HG02884 (cell line): ENCODE results near the gene VGF.
A peak's percentile ranks its signal among the peaks of the same experiment; 100 is the strongest.

Experiments
- ATAC-seq: cut with Tn5 transposase; IDR thresholded peaks from one replicate; pipeline ENCODE4 v1.9.1; 2021; ENCODE audit warnings: mild to moderate bottlenecking, moderate library complexity; ENCODE audit not compliant: unreplicated experiment

The VGF gene

GRCh38 chr7:101166909-101167644, 1.7 kb upstream of the VGF start:
- ATAC-seq = no peak

GRCh38 chr7:101166648-101166908, 1.2 kb upstream of the VGF start:
- ATAC-seq = no peak

DNA sequence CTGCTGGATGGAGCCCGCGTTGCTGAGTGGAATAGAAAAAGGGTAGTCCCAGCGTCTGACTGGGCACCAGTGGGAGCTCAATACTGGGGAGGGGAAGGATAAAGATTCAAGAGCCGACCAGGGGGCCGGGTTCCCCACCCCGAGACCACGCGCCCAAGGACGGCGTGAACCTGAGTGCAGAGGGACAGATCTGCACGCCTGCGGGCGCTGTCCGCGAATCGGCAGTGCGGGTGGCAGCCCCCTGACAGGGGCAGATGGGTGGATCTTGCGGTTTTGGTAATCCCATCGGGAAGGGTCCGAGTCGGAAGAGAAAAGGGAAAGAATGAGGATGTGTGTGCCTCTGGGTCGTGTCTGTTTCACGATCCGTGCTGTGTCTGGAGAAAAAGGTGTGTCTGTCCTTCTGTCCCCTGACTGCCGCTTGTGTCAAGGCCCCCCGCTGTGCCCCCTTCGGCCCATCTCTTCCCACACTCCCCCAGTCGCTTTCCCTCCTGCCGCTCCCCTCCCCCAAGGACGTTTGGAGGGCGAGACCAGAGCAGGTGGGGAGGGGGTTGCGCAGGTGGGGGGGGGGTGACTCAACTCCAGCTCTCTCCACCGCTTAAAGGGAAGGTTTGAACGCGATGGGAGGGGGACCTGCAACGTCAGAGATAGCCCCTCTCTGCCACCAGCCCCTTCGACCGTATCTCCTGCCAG, 734 bp upstream of the VGF start:
- no peak for ATAC-seq

DNA sequence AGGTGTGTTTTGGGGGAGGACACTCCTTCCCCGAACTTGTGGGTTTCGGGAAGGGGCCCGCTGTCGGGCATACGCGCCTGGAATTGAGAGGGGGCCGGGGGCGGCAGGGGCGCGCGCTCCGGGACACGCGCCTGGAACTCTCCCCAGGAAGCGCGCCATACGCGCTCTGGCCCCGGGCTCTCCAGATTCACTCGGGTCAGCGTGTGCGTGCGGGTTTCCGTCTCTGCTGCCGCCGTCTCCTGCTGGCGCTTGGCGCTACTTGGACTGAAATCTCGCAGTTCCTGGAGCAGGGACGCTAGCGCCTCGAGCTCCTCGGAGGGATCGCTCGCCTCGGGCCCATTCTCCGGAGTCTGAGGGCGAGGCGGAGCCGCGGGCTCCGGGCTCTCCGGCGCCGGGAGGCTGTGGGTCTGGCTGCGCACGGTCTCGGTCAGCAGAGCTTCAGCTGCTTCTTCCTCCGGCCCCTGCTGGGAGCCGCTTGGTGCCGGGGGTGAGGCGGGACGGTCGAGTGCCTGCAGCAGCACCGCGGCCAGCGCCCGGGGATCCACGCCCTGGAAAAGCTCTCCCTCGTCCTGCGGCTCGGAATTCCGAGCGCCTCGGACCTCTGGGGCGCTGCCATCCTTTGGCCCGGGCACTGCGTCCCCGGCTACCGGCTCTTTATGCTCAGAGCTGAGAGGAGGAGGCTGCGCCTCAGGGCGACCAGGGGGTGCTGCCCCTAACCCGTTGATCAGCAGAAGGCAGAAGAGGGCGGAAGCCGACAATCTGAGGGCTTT, 1.1 kb downstream of the VGF start:
- ATAC-seq = no peak

GRCh38 chr7:101163279-101164070, 1.9 kb downstream of the VGF start:
- ATAC-seq = no peak

- no peak for ATAC-seq
Measured at GRCh38 chr7:101162551-101163278, 2.7 kb downstream of the VGF start.

GRCh38 chr7:101161692-101162471, 3.5 kb downstream of the VGF start:
- ATAC-seq = no peak

GRCh38 chr7:101160910-101161309, 4.5 kb downstream of the VGF start:
- ATAC-seq = no peak

GRCh38 chr7:101159696-101160674, 5.4 kb downstream of the VGF start:
- ATAC-seq = no peak

DNA sequence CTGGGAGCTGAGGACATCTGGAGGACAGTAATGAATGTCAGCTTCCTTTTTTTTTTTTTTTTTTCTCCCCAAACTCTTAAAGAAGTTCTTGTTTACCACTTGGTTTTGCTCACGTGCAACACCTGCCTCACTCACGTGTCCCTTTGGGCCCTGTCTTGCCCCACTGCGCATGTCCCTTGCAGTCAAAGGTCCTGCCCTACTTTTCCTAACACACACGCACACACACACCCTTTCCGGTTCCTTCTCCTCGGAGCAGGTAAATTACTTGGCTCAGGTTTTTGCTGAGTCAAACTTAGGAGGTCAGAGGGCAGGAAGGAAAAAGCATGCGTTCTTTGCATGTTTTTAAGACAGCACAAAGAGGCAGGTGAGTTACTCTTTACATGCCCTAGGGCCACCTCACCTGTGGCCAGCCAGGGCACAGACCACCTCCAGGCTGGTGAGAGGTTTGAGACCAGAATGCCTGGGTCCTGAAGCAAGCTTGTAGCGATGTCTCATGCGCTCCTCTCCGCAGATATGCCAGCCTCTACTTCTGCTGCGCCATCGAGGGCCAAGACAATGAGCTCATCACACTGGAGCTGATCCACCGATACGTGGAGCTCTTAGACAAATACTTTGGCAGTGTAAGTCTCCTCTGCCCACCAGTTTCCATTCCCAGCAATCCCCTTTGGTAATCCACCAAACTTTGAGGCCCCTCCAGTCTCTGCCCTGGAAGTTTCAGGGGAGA, 8.3 kb downstream of the VGF start:
- no peak for ATAC-seq

DNA sequence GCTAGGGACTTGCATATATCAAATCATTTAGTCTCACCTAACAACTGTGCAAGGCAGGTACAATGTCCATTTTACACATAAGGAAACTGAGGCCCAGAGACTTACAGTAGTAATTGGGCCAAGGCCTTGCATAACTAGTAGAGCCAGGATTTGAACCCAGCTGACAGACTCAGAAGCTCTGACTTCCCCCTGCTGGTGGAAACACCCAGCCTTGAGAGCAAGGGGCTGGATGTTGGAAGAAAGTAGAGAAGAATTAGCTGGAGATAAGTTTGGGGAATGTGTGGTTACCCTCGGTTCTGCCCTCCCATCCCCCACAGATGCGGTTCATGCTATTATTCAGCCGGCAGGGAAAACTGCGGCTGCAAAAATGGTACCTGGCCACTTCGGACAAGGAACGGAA, 9.1 kb downstream of the VGF start:
- no peak for ATAC-seq

DNA sequence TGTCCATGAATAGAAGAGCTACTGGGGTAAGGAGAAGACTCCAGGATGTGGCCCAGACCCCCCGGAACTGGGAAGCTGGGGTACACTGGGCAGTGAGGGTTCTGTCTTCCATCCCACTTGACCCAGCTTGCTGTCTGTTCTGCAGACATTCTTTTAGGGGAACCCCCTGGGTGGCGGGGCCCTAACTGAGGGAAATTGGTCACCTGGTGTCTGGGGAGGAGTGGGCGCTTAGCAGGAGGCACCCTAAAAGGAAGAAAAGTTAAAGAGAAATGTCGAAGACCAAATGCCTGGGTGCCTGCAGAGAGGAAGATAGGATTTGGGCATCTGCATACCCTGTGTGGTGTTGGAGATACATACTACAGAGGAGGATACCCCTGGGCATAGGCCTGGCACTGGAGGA, 10.1 kb downstream of the VGF start:
- ATAC-seq = no peak

GRCh38 chr7:101154693-101155102, 10.7 kb downstream of the VGF start:
- ATAC-seq = peak; percentile 15

GRCh38 chr7:101153969-101154692, 11.2 kb downstream of the VGF start, which contains the start of gene AP1S1:
Gene AP1S1 (plus strand): TSS chr7:101154476. CDS start chr7:101154515, 39 bp downstream.
- peak; percentile 84 for ATAC-seq

- ATAC-seq = no peak
Measured at GRCh38 chr7:101151908-101152651, 13.3 kb downstream of the VGF start.

DNA sequence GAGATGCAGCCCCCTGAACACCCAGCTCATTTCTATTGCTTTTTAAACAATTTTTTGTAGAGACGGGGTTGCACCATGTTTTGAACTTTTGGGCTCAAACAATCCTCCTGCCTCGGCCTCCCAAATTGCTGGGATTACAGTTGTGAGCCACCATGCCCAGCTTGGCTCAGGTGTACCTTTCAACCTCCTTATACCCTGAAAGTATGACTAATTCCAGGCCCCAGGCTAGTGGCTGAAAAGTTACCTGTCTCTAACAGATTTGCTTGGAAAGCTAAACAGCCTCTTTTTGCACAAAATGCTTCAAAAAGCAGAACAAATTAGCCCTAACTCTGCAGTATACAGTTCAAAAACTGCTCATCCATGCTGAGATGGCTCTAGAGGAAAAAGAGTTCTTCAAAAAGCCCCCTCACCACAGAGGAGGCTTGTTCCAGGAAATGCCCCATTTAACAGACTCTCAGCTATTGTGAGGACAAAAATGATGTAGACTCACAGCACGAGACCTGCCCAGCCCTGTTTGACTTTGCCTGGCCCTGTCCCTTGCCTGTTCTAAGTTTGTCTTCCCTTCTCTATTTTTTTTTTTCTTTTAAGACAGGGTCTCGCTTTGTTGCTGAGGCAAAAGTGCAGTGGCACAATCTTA, 24.5 kb downstream of the VGF start:
- ATAC-seq = no peak
